ENCODE data around the gene N4BP3. TPM values are rescaled to one million over a fixed set of nuclear protein-coding genes. Genes with fewer than 3 reads are reported as not detected.

N4BP3 gene
- polyA plus RNA-seq, 3 donors: 0.01 TPM; not detected in 2

DNA sequence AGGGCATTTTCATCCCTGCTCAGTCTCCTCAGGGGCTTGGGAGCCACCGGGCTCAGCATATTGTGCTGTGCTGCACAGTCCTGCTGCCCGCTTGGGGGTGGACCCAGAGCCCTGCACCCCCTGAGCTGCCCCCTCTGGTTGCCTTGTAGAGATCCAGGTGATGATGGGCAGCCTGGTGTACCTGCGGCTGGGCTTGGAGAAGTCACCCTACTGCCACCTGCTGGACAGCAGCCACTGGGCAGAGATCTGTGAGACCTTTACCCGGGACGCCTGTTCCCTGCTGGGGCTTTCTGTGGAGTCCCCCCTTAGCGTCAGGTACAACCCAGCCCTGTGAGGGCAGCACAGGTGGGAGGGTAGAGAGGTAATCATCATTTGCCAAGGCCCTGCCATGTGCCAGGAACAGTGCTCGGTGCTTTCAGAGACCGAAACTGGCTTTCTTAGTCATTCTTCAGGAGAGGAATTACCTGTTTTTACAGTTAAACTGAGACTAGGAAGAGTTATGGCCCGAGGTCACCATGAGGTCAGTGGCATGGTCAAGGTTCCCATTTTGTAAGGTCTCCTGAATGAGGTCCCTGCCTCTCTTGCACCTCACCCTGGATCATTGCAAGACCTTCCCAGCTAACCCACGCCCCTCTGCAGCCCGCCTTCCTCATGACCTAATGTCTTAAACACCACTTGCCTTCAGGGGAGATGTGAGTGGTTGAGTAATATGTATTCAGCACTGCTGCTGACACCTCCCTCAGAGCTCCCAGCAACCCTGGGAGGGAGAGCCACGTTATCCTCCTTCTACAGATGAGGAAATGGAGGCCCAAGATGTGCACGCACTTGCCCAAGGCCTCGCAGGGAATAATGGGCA is 32.9 kb downstream of the N4BP3 start:
- no peaks in the 10 kb centered on the region for H3K79me2 ChIP-seq (ENCODE audit: insufficient read depth, low read length)
- no peaks in the 10 kb centered on the region for H3K27me3 Mint-ChIP-seq (ENCODE audit: low read depth in 3 of 3)
- no peaks in the 10 kb centered on the region for H3K27me3 ChIP-seq (ENCODE audit: control insufficient read depth in 2 of 2, insufficient read depth in 2 of 2, low read length in 2 of 2)
- WGBS (ENCODE audit: insufficient coverage): 71% methylated on average over 9 of the region's 14 CpGs
- no peaks in the 10 kb centered on the region for H3K9me3 ChIP-seq (replicated peaks in 1 of 2; ENCODE audit: control insufficient read depth in 1 of 2, insufficient read depth in 1 of 2, low read length in 2 of 2)
- peak in 2 of 3 donors; percentile 24 to 30 for DNase-seq
- no peak overlapping the region for H3K4me3 ChIP-seq (replicated peaks in 1 of 3; ENCODE audit: low read depth in 2 of 3, low read length in 3 of 3)
- H3K27ac Mint-ChIP-seq: peak overlapping the region in 2 of 7 donors; percentile 21 to 30
- H3K9ac ChIP-seq (ENCODE audit: insufficient read depth, low read length, poor library complexity, severe bottlenecking): no peak overlapping the region
- TF ChIP-seq, protein P1, sequence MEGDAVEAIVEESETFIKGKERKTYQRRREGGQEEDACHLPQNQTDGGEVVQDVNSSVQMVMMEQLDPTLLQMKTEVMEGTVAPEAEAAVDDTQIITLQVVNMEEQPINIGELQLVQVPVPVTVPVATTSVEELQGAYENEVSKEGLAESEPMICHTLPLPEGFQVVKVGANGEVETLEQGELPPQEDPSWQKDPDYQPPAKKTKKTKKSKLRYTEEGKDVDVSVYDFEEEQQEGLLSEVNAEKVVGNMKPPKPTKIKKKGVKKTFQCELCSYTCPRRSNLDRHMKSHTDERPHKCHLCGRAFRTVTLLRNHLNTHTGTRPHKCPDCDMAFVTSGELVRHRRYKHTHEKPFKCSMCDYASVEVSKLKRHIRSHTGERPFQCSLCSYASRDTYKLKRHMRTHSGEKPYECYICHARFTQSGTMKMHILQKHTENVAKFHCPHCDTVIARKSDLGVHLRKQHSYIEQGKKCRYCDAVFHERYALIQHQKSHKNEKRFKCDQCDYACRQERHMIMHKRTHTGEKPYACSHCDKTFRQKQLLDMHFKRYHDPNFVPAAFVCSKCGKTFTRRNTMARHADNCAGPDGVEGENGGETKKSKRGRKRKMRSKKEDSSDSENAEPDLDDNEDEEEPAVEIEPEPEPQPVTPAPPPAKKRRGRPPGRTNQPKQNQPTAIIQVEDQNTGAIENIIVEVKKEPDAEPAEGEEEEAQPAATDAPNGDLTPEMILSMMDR (IDR thresholded peaks at IDR 0.05): peak; percentile 75
- no peaks in the 10 kb centered on the region for H3K4me1 Mint-ChIP-seq
- H4K20me1 ChIP-seq (ENCODE audit: insufficient read depth, low read length): peaks cover 9% of the 10 kb centered on the region
- no peak overlapping the region for H3K27ac ChIP-seq (ENCODE audit: low read depth in 1 of 2, low read length in 2 of 2)
- H3K9me3 Mint-ChIP-seq: peaks cover 0 to 1% (median 0%) of the 10 kb centered on the region in 7 donors
- no peak overlapping the region for H3K4me2 ChIP-seq (replicated peaks; ENCODE audit: extremely low read depth, low read length, poor library complexity, severe bottlenecking)
- H2AFZ ChIP-seq (ENCODE audit: insufficient read depth, low read depth, low read length, poor library complexity, severe bottlenecking): no peak overlapping the region
- no peak overlapping the region for H3K4me3 Mint-ChIP-seq
- intact Hi-C loops (cut with micrococcal nuclease): loop anchor here in 1 of 2 donors (5.0 kb wide), 1 partner anchor 69 kb away; no protein-coding TSS in a partner anchor
- peaks cover 89 to 97% of the 10 kb centered on the region in 2 donors for H3K36me3 Mint-ChIP-seq
- H3K36me3 ChIP-seq (replicated peaks in 1 of 2; ENCODE audit: control insufficient read depth in 1 of 2, insufficient read depth in 2 of 2, low read length in 2 of 2): peaks cover 79 to 97% of the 10 kb centered on the region in 2 donors
- no peaks in the 10 kb centered on the region for H3K4me1 ChIP-seq (ENCODE audit: control insufficient read depth in 1 of 2, insufficient read depth in 2 of 2, low read length in 2 of 2)

DNA sequence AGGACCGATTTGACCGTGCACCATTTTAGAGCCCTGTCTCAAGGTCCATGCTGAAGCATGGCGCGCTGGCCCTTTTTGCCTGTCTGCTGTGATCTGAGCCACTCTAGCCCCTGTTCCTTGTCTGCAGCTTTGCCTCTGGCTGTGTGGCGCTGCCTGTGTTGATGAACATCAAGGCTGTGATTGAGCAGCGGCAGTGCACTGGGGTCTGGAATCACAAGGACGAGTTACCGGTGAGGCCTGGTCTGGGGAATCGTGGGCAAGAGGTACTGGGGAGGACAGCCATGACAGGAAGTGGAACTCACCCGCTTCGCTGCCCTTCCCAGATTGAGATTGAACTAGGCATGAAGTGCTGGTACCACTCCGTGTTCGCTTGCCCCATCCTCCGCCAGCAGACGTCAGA is 34.1 kb downstream of the N4BP3 start:
- Histone ChIP-seq H3K4me2 (replicated peaks; ENCODE audit: extremely low read depth, low read length, poor library complexity, severe bottlenecking) (no peak overlapping the region), H3K4me1 (ENCODE audit: control insufficient read depth in 1 of 2, insufficient read depth in 2 of 2, low read length in 2 of 2) (no peaks in the 10 kb centered on the region), H3K4me3 (replicated peaks in 1 of 3; ENCODE audit: low read depth in 2 of 3, low read length in 3 of 3) (no peak overlapping the region), H3K9me3 (replicated peaks in 1 of 2; ENCODE audit: control insufficient read depth in 1 of 2, insufficient read depth in 1 of 2, low read length in 2 of 2) (no peaks in the 10 kb centered on the region), H4K20me1 (ENCODE audit: insufficient read depth, low read length) (peaks cover 9% of the 10 kb centered on the region), H3K79me2 (ENCODE audit: insufficient read depth, low read length) (no peaks in the 10 kb centered on the region), H3K27ac (ENCODE audit: low read depth in 1 of 2, low read length in 2 of 2) (no peak overlapping the region), H2AFZ (ENCODE audit: insufficient read depth, low read depth, low read length, poor library complexity, severe bottlenecking) (no peak overlapping the region), H3K27me3 (ENCODE audit: control insufficient read depth in 2 of 2, insufficient read depth in 2 of 2, low read length in 2 of 2) (no peaks in the 10 kb centered on the region), H3K36me3 (replicated peaks in 1 of 2; ENCODE audit: control insufficient read depth in 1 of 2, insufficient read depth in 2 of 2, low read length in 2 of 2) (peaks cover 76 to 86% of the 10 kb centered on the region in 2 donors), H3K9ac (ENCODE audit: insufficient read depth, low read length, poor library complexity, severe bottlenecking) (no peak overlapping the region)
- H3K9me3 Mint-ChIP-seq: peaks cover 0 to 1% (median 0%) of the 10 kb centered on the region in 7 donors
- 87% methylated on average over 11 of the region's 15 CpGs for WGBS (ENCODE audit: insufficient coverage)
- peak overlapping the region in 1 of 7 donors; percentile 30 for H3K27ac Mint-ChIP-seq
- intact Hi-C loops (cut with micrococcal nuclease): loop anchor here in 1 of 2 donors (5.0 kb wide), 1 partner anchor 70 kb away; no protein-coding TSS in a partner anchor
- TF ChIP-seq, protein P1 (IDR thresholded peaks at IDR 0.05): no peak
- H3K4me3 Mint-ChIP-seq: no peak overlapping the region
- peaks cover 7% of the 10 kb centered on the region for H3K4me1 Mint-ChIP-seq
- DNase-seq: no peak
- H3K36me3 Mint-ChIP-seq: peaks cover 85% of the 10 kb centered on the region in 2 donors
- no peaks in the 10 kb centered on the region for H3K27me3 Mint-ChIP-seq (ENCODE audit: low read depth in 3 of 3)
